Left ventricle myocardium inferior (tissue), 1 donor: ENCODE measurements around the gene NCR2. TPM values are rescaled to one million over a fixed set of nuclear protein-coding genes. Genes with fewer than 3 reads are reported as not detected.

ENCODE experiments used
- DNase-seq: peaks from one replicate; pipeline ENCODE4 v3.0.0-alpha.2; 2020
- H3K27ac ChIP-seq: fragments of 200-600 bp; replicated peaks from 2 replicates; pipeline ENCODE4 v1.8.0; 2021
- H3K27me3 ChIP-seq: fragments of 200-600 bp; 2 replicates; pipeline ENCODE4 v1.8.0; 2021; ENCODE audit warnings: low read depth
- H3K36me3 ChIP-seq: fragments of 200-600 bp; 2 replicates; pipeline ENCODE4 v1.8.0; 2021
- H3K4me1 ChIP-seq: fragments of 200-600 bp; 2 replicates; pipeline ENCODE4 v1.8.0; 2021
- H3K4me3 ChIP-seq: fragments of 200-600 bp; 2 replicates; pipeline ENCODE4 v1.8.0; 2021; ENCODE audit warnings: mild to moderate bottlenecking, moderate library complexity
- H3K9me3 ChIP-seq: fragments of 200-600 bp; replicated peaks from 2 replicates; pipeline ENCODE4 v1.8.0; 2021
- CTCF ChIP-seq: fragments of 200-600 bp; IDR thresholded peaks from 2 replicates; pipeline ENCODE4 v1.8.0; 2021; ENCODE audit warnings: antibody characterized with exemption, mild to moderate bottlenecking, borderline replicate concordance
- intact Hi-C: fragments of 100-400 bp; cut with micrococcal nuclease; formaldehyde crosslinking; loops from one replicate; pipeline ENCODE4 v1.11.0; 2022
- total RNA-seq: library from RNA; stranded (reverse); fragmentation: NEBNext Ultra II Directional; extraction: Animal tissue kit (Norgen Biotek cat#: 25700); gene quantifications from one replicate; pipeline ENCODE4 v1.2.1, GENCODE V29; 2021
- donor health status: DM: no; HTN: yes; CAD: no; lungs with severe emphysema.

NCR2 gene
- total RNA-seq, 1 donor from 2014 or later, result not detected

GRCh38 chr6:41338659-41339058, 3.3 kb downstream of the NCR2 start:
- no peak for DNase-seq
- TF ChIP-seq CTCF, result no peak
- intact Hi-C loops, result no loop called here
- Histone ChIP-seq H3K9me3 (no peaks in the 10 kb centered on the region), H3K27ac (no peak overlapping the region), H3K27me3 (peaks cover 87% of the 10 kb centered on the region), H3K36me3 (no peaks in the 10 kb centered on the region), H3K4me1 (no peaks in the 10 kb centered on the region), H3K4me3 (no peak overlapping the region)

- no peak for TF ChIP-seq CTCF
- no peak overlapping the region for H3K27ac ChIP-seq
- DNase-seq, result no peak
- peaks cover 85% of the 10 kb centered on the region for H3K27me3 ChIP-seq
- no peaks in the 10 kb centered on the region for H3K4me1 ChIP-seq
- no peaks in the 10 kb centered on the region for H3K36me3 ChIP-seq
- H3K4me3 ChIP-seq, result no peak overlapping the region
- intact Hi-C loops, result no loop called here
- no peaks in the 10 kb centered on the region for H3K9me3 ChIP-seq
Observed at GRCh38 chr6:41341580-41341979, 6.2 kb downstream of the NCR2 start.

- Histone ChIP-seq H3K4me1 (no peaks in the 10 kb centered on the region), H3K4me3 (no peak overlapping the region), H3K36me3 (no peaks in the 10 kb centered on the region), H3K27me3 (peaks cover 89% of the 10 kb centered on the region), H3K27ac (no peak overlapping the region), H3K9me3 (no peaks in the 10 kb centered on the region)
- intact Hi-C loops, result no loop called here
- TF ChIP-seq CTCF, result no peak
- DNase-seq, result no peak
Observed at GRCh38 chr6:41342241-41342640, 6.8 kb downstream of the NCR2 start.

GRCh38 chr6:41343641-41344187, 8.3 kb downstream of the NCR2 start:
- peaks cover 96% of the 10 kb centered on the region for H3K27me3 ChIP-seq
- H3K36me3 ChIP-seq, result no peaks in the 10 kb centered on the region
- no peak overlapping the region for H3K4me3 ChIP-seq
- no peak for TF ChIP-seq CTCF
- H3K4me1 ChIP-seq, result no peaks in the 10 kb centered on the region
- no peak for DNase-seq
- intact Hi-C loops, result no loop called here
- H3K27ac ChIP-seq, result no peak overlapping the region
- peaks cover 6% of the 10 kb centered on the region for H3K9me3 ChIP-seq

- no peak for TF ChIP-seq CTCF
- no peak overlapping the region for H3K27ac ChIP-seq
- no peak overlapping the region for H3K4me3 ChIP-seq
- no peak for DNase-seq
- H3K36me3 ChIP-seq, result no peaks in the 10 kb centered on the region
- peaks cover 7% of the 10 kb centered on the region for H3K9me3 ChIP-seq
- no peaks in the 10 kb centered on the region for H3K4me1 ChIP-seq
- intact Hi-C loops, result no loop called here
- peaks cover 93% of the 10 kb centered on the region for H3K27me3 ChIP-seq
Observed at GRCh38 chr6:41344876-41345275, 9.5 kb downstream of the NCR2 start.
